KMS-11 (cell line): Measurements from ENCODE around the gene IL10.

ENCODE experiments used
- H2AFZ ChIP-seq: fragments of 200-600 bp; sonication (generic); 2 replicates; pipeline ENCODE4 v1.6.1; 2016; ENCODE audit warnings: antibody characterized with exemption, mixed run types, low read depth
- H3K27ac ChIP-seq: fragments of 200-600 bp; sonication (generic); 2 replicates; pipeline ENCODE4 v1.6.1; 2016; ENCODE audit warnings: mild to moderate bottlenecking, mixed run types
- H3K27me3 ChIP-seq: fragments of 200-600 bp; sonication (generic); 2 replicates; pipeline ENCODE4 v1.6.1; 2017; ENCODE audit warnings: mild to moderate bottlenecking, low read depth, mixed run types, moderate library complexity; ENCODE audit not compliant: insufficient read depth
- H3K36me3 ChIP-seq: fragments of 200-600 bp; sonication (generic); 2 replicates; pipeline ENCODE4 v1.6.1; 2017; ENCODE audit warnings: mild to moderate bottlenecking, mixed run types; ENCODE audit not compliant: insufficient read depth
- H3K4me1 ChIP-seq: fragments of 200-600 bp; sonication (generic); 2 replicates; pipeline ENCODE4 v1.6.1; 2016; ENCODE audit warnings: mild to moderate bottlenecking, low read depth, mixed run types; ENCODE audit not compliant: poor library complexity, severe bottlenecking
- H3K4me2 ChIP-seq: fragments of 200-600 bp; sonication (generic); 2 replicates; pipeline ENCODE4 v1.7.0; 2016; ENCODE audit warnings: mild to moderate bottlenecking, mixed run types
- H3K4me3 ChIP-seq: fragments of 200-600 bp; sonication (generic); IDR thresholded peaks from 2 replicates; pipeline ENCODE4 v1.6.1; 2017; ENCODE audit warnings: low read depth, low read length, mixed read lengths; ENCODE audit not compliant: insufficient read depth
- H3K79me2 ChIP-seq: fragments of 200-600 bp; sonication (generic); 2 replicates; pipeline ENCODE4 v1.6.1; 2016; ENCODE audit warnings: low read depth, mixed run types; ENCODE audit not compliant: insufficient read depth
- H3K9ac ChIP-seq: fragments of 200-600 bp; sonication (generic); 2 replicates; pipeline ENCODE4 v1.6.1; 2016; ENCODE audit warnings: mild to moderate bottlenecking, mixed run types
- H4K20me1 ChIP-seq: fragments of 200-600 bp; sonication (generic); 2 replicates; pipeline ENCODE4 v1.6.1; 2016; ENCODE audit warnings: mild to moderate bottlenecking, mixed run types; ENCODE audit not compliant: insufficient read depth
- TF ChIP-seq, protein P1 (sequence below): fragments of 200-600 bp; sonication (generic); conservative IDR thresholded peaks from 2 replicates; pipeline ENCODE4 v1.6.1; 2017; ENCODE audit warnings: low read depth, mild to moderate bottlenecking, antibody characterized with exemption, low read length, moderate library complexity, mixed read lengths

IL10 gene

DNA sequence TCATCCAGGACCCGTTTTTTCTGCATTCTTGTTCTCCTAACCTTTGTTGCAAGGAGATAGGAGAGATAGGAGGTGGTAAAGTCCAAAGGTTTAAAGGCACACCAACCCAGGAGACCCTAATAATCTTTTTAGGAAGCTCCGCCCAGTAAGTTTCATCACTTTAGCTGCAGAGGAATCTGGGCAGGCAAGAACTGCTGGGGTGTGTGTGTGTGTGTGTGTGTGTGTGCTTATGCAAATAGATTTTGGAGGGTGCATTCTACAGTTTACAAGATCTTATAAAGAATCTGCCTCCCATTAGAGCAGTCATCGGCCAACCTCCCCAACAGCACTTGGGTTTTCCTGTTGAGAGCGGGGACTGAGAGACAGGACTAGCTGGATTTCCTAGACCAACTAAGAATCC, 3.9 kb upstream of the IL10 start:
- TF ChIP-seq, protein P1, sequence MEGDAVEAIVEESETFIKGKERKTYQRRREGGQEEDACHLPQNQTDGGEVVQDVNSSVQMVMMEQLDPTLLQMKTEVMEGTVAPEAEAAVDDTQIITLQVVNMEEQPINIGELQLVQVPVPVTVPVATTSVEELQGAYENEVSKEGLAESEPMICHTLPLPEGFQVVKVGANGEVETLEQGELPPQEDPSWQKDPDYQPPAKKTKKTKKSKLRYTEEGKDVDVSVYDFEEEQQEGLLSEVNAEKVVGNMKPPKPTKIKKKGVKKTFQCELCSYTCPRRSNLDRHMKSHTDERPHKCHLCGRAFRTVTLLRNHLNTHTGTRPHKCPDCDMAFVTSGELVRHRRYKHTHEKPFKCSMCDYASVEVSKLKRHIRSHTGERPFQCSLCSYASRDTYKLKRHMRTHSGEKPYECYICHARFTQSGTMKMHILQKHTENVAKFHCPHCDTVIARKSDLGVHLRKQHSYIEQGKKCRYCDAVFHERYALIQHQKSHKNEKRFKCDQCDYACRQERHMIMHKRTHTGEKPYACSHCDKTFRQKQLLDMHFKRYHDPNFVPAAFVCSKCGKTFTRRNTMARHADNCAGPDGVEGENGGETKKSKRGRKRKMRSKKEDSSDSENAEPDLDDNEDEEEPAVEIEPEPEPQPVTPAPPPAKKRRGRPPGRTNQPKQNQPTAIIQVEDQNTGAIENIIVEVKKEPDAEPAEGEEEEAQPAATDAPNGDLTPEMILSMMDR: no peak
- Histone ChIP-seq H3K9ac (no peak overlapping the region), H3K27ac (no peak overlapping the region), H3K27me3 (no peaks in the 10 kb centered on the region), H2AFZ (no peak overlapping the region), H3K4me3 (no peak overlapping the region), H3K36me3 (no peaks in the 10 kb centered on the region), H3K4me2 (no peak overlapping the region), H3K79me2 (no peaks in the 10 kb centered on the region), H3K4me1 (peaks cover 74% of the 10 kb centered on the region), H4K20me1 (no peaks in the 10 kb centered on the region)

- no peak overlapping the region for H3K4me3 ChIP-seq
- H3K27me3 ChIP-seq: no peaks in the 10 kb centered on the region
- peak overlapping the region; percentile 18 for H2AFZ ChIP-seq
- TF ChIP-seq, protein P1: no peak
- no peaks in the 10 kb centered on the region for H4K20me1 ChIP-seq
- peaks cover 75% of the 10 kb centered on the region for H3K4me1 ChIP-seq
- no peaks in the 10 kb centered on the region for H3K79me2 ChIP-seq
- H3K36me3 ChIP-seq: no peaks in the 10 kb centered on the region
- no peak overlapping the region; the same call in 1 of the 2 replicates for H3K9ac ChIP-seq
- H3K4me2 ChIP-seq: peak overlapping the region; percentile 72
- no peak overlapping the region for H3K27ac ChIP-seq
Observed at GRCh38 chr1:206774093-206774492, 1.8 kb upstream of the IL10 start.

GRCh38 chr1:206771338-206771692, 979 bp downstream of the IL10 start:
- Histone ChIP-seq H3K4me1 (peaks cover 100% of the 10 kb centered on the region), H3K9ac (no peak overlapping the region), H2AFZ (no peak overlapping the region), H3K27me3 (no peaks in the 10 kb centered on the region), H3K4me2 (peak overlapping the region; percentile 72), H3K27ac (no peak overlapping the region), H3K4me3 (no peak overlapping the region), H3K36me3 (no peaks in the 10 kb centered on the region), H3K79me2 (no peaks in the 10 kb centered on the region), H4K20me1 (no peaks in the 10 kb centered on the region)
- TF ChIP-seq, protein P1: no peak

DNA sequence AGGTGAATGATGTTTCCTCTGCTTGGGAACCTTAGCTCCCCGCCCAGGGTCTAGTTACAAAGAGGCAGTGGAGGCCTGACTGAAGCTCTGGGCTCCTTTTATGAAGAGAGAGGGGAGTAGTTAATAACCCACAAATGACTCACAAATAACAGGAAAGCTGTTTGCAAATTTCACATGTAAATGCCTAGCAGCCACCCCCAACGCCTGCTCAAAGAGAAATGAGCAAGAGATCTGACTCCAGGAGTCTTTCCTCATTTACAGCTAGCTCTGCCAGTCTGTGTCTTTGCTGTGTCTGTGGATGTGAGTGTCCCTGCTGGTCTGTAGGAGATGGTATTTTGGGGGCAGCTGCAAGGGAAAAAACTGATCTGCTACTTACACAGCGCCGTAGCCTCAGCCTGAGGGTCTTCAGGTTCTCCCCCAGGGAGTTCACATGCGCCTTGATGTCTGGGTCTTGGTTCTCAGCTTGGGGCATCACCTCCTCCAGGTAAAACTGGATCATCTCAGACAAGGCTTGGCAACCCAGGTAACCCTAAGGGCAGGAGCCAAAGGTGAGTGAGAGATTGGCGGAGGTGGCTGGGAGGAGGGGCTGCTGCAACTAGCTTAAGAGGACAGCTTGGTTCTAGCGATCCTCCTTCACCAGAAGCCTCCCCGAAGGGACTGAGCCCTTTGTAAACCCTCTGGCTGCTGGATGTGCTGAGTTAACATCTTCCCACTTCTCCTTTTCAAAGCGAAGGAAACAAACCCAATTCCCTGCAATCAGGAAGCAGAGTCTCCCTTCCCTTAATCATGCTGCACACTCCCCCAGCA, 1.6 kb downstream of the IL10 start, which contains the start of gene IL19:
IL19 (plus strand) TSS at position 243 of the 807 bp plus-strand sequence. CDS start 65,890 bp downstream, outside the sequence.
- Histone ChIP-seq H3K79me2 (no peaks in the 10 kb centered on the region), H3K9ac (peak within 1 kb of the TSS; percentile 25; the same call in 1 of the 2 replicates), H4K20me1 (no peaks in the 10 kb centered on the region), H3K4me1 (peaks cover 100% of the 10 kb centered on the region), H3K36me3 (no peaks in the 10 kb centered on the region), H3K4me2 (peak within 1 kb of the TSS; percentile 72), H3K27me3 (no peaks in the 10 kb centered on the region), H3K27ac (peak within 1 kb of the TSS; percentile 75), H2AFZ (no peak within 1 kb of the TSS), H3K4me3 (no peak within 1 kb of the TSS)
- TF ChIP-seq, protein P1: no peak
